Ascending aorta (tissue), 2 donors: Measurements from ENCODE around the gene ITGA7. TPM values are rescaled to one million over a fixed set of nuclear protein-coding genes. Genes with fewer than 3 reads are reported as not detected.
"Not testable (repeated sequence)": the region's sequence is repeated elsewhere in the genome, so short reads cannot be mapped to it uniquely, and the experiment has no call there.

Experiments used
- DNase-seq, 2 donors: peaks; one replicate each; pipeline ENCODE4 v3.0.0-alpha.2; 2019; ENCODE audit warnings: low spot score in 2 of 2
- H3K27ac ChIP-seq, 2 donors: fragments of 200-600 bp; sonication (generic); one replicate each; pipeline ENCODE4 v1.5.1; 2016 to 2017; ENCODE audit warnings: mild to moderate bottlenecking in 1 of 2
- H3K27me3 ChIP-seq: fragments of 200-600 bp; sonication (generic); one replicate; pipeline ENCODE4 v1.5.1; 2017
- H3K36me3 ChIP-seq, 2 donors: fragments of 200-600 bp; sonication (generic); one replicate each; pipeline ENCODE4 v1.5.1; 2016
- H3K4me1 ChIP-seq, 2 donors: fragments of 200-600 bp; sonication (generic); one replicate each; pipeline ENCODE4 v1.5.1; 2016 to 2017; ENCODE audit warnings: mild to moderate bottlenecking in 1 of 2
- H3K4me3 ChIP-seq, 2 donors: fragments of 200-600 bp; sonication (generic); one replicate each; pipeline ENCODE4 v1.5.1; 2016 to 2017; ENCODE audit warnings: mild to moderate bottlenecking in 1 of 2
- H3K9me3 ChIP-seq, 2 donors: fragments of 200-600 bp; sonication (generic); one replicate each; pipeline ENCODE4 v1.5.1; 2016
- intact Hi-C: fragments of 100-400 bp; cut with DNase I; formaldehyde crosslinking; loops from one replicate; pipeline ENCODE4 v1.15.1; 2023
- total RNA-seq: library from RNA; depleted of rRNA; stranded (reverse); fragments of >200 nt; gene quantifications from one replicate; pipeline ENCODE4 v1.1.0, GENCODE V29; 2016
- TF ChIP-seq, protein P1 (sequence below), 3 experiments: fragments of 200-600 bp in 2 of 3; fragments of 450-650 bp in 1 of 3; sonication (generic) in 2 of 3; IDR thresholded peaks; one replicate each; pipeline ENCODE4 v1.5.1; 2016 to 2019; ENCODE audit warnings: antibody characterized with exemption in 3 of 3, mild to moderate bottlenecking in 1 of 3, moderate library complexity in 1 of 3

The ITGA7 gene
- total RNA-seq, 1 donor from 2014 or later, result 246 TPM

DNA sequence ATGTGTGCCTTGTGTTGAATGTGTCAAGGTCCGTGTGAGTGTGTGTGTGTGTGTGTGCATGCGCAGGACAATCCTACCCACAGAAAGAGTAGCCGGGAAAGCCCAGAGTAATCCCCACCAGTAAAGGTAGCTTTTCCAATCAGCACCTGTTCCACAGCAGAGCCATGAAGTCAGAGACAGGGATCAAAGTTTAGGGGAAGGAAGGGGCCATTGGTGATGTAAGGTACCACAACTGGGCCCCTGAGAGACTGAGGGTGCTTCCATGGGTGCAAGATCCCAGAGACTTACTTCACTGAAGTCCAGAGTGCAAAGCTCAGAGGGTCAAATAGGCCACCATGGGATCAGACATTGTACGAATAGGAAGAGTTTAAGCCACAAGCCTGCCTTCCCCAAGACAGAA is 50.5 kb downstream of the ITGA7 start:
- Histone ChIP-seq H3K9me3 (no peaks in the 10 kb centered on the region), H3K4me3 (no peak overlapping the region), H3K27ac (no peak overlapping the region), H3K4me1 (no peaks in the 10 kb centered on the region), H3K27me3 (no peaks in the 10 kb centered on the region), H3K36me3 (no peaks in the 10 kb centered on the region)
- no peak for DNase-seq
- TF ChIP-seq, protein P1, sequence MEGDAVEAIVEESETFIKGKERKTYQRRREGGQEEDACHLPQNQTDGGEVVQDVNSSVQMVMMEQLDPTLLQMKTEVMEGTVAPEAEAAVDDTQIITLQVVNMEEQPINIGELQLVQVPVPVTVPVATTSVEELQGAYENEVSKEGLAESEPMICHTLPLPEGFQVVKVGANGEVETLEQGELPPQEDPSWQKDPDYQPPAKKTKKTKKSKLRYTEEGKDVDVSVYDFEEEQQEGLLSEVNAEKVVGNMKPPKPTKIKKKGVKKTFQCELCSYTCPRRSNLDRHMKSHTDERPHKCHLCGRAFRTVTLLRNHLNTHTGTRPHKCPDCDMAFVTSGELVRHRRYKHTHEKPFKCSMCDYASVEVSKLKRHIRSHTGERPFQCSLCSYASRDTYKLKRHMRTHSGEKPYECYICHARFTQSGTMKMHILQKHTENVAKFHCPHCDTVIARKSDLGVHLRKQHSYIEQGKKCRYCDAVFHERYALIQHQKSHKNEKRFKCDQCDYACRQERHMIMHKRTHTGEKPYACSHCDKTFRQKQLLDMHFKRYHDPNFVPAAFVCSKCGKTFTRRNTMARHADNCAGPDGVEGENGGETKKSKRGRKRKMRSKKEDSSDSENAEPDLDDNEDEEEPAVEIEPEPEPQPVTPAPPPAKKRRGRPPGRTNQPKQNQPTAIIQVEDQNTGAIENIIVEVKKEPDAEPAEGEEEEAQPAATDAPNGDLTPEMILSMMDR (IDR thresholded peaks at IDR 0.05), result no peak
- intact Hi-C loops, result loop anchor here (5.0 to 10.0 kb wide), 2 partner anchors 65 to 158 kb away; partner anchors contain the start of genes ORMDL2, RDH5 and SARNP

DNA sequence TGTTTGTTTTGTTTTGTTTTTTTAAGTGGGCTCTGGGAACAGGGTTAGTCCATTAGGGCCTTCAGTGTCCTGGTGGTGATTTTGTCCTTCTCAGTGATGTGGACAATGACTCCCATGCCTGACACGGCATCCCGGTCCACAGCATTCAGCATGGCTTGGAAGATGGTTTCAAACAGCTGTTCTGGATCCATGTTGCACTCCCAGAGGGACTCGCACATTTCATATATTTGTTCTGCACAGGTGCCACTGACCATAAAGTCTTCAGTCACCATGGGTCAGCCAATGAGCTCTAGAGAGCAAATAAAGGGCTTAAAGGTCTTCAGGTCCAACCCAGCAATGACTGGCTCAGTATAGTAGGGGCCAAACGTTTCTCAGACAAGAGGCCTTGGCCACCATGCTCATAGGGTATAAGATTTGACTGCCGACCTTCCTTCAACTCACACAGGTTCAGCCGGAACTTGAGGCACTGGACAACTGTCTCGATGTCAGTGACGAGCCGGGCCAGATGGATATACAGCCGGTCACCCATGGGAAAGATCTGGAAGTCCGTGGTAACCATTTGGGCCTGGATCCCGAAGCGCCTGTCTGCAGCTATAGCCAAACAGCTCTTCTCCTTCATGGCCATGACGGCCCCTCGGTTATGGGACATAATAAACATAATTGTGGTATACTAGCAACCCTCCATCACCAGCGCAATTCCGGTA is 53.0 kb downstream of the ITGA7 start:
- Histone ChIP-seq H3K36me3 (no peaks in the 10 kb centered on the region), H3K27me3 (no peaks in the 10 kb centered on the region), H3K27ac (no peak overlapping the region), H3K4me3 (no peak overlapping the region), H3K4me1 (no peaks in the 10 kb centered on the region), H3K9me3 (no peaks in the 10 kb centered on the region)
- DNase-seq, result no peak
- TF ChIP-seq, protein P1 (IDR thresholded peaks at IDR 0.05), result no peak
- intact Hi-C loops, result loop anchor here (5.0 to 10.0 kb wide), 2 partner anchors 68 to 160 kb away; partner anchors contain the start of genes ORMDL2, RDH5 and SARNP

DNA sequence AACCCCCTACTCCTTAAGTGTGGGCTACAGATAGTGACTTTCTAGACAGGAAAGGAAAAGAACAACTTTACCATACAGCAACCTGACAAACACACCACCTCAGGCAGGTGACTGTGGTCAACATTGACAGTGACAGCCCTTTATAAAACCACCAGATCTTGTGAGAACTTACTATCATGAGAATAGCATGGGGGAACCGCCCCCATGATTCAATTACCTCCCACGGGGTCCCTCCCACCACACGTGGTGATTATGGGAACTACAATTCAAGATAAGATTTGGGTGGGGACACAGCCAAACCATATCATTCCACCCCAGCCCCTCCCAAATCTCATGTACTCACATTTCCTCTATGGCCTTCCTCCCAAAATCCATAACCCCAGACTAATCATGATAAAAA is 54.7 kb downstream of the ITGA7 start:
- intact Hi-C loops, result loop anchor here (10.0 kb wide), 1 partner anchor 162 kb away; the partner anchor contains the start of genes ORMDL2 and SARNP
- Histone ChIP-seq H3K27ac (no peak overlapping the region), H3K27me3 (no peaks in the 10 kb centered on the region), H3K4me1 (no peaks in the 10 kb centered on the region), H3K4me3 (no peak overlapping the region), H3K9me3 (no peaks in the 10 kb centered on the region), H3K36me3 (no peaks in the 10 kb centered on the region)
- TF ChIP-seq, protein P1 (IDR thresholded peaks at IDR 0.05), result no peak
- DNase-seq, result no peak

- Histone ChIP-seq H3K27me3 (no peaks in the 10 kb centered on the region), H3K36me3 (no peaks in the 10 kb centered on the region), H3K27ac (no peak overlapping the region), H3K4me1 (no peaks in the 10 kb centered on the region), H3K4me3 (no peak overlapping the region), H3K9me3 (no peaks in the 10 kb centered on the region)
- intact Hi-C loops, result loop anchor here (10.0 kb wide), 1 partner anchor 162 kb away; the partner anchor contains the start of genes ORMDL2 and SARNP
- TF ChIP-seq, protein P1 (IDR thresholded peaks at IDR 0.05), result no peak
- no peak for DNase-seq
Measured at GRCh38 chr12:55652352-55652751, 55.4 kb downstream of the ITGA7 start.

DNA sequence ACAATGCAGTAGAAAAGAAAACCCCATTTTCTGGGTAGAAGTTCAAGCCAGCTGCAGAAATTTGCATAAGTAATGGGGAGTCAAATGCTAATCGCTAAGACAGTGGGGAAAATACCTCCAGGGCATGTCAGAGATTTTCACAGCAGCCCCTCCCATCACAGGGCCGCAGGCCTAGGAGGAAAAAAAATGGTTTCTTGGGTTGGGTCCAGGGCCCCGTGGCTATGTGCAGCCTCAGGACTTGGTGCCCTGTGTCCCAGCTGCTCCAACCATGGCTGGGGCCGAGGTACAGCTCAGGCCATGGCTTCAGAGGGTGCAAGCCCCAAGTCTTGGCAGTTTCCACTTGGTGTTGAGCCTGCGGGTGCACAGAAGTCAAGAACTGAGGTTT is 56.4 kb downstream of the ITGA7 start:
- H3K9me3 ChIP-seq, result no peaks in the 10 kb centered on the region
- no peaks in the 10 kb centered on the region for H3K36me3 ChIP-seq
- no peaks in the 10 kb centered on the region for H3K27me3 ChIP-seq
- H3K4me1 ChIP-seq, result peaks cover 0 to 4% of the 10 kb centered on the region in 2 donors
- no peak overlapping the region for H3K4me3 ChIP-seq
- TF ChIP-seq, protein P1 (IDR thresholded peaks at IDR 0.05), result no peak
- no peak for DNase-seq
- intact Hi-C loops, result loop anchor here (10.0 kb wide), 1 partner anchor 164 kb away; the partner anchor contains the start of genes ORMDL2 and SARNP
- H3K27ac ChIP-seq, result no peak overlapping the region

DNA sequence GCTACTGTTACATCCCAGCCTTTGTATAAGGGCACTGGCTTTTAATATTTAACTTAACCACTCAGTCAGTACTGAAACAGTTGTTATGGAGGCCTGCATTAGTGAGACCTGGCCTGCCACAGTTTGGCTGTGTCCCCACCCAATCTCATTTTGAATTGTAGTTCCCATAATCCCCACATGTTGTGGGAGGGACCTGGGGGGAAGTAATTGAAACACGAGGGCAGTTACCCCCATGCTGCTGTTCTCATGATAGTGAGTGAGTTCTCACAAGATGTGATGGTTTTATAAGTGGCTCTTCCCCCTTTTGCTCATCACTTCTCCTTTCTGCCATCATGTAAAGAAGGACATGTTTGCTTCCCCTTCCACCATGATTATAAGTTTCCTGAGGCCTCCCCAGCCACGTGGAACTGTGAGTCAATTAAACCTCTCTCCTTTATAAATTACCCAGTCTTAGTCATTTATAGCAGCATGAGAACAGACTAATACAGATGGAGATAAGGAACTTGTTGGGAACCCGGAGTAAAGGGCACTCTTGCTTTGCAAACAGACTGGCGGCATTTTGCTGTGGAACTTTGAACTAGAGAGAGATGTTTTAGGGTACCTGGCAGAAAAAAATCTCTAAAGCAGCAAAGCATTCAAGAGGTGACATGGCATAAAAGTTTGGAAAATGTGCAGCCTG is 56.9 kb downstream of the ITGA7 start:
- not testable (repeated sequence) for H3K27me3 ChIP-seq, H3K36me3 ChIP-seq, H3K27ac ChIP-seq, H3K4me3 ChIP-seq, DNase-seq, H3K9me3 ChIP-seq, H3K4me1 ChIP-seq
- intact Hi-C loops, result loop anchor here (10.0 kb wide), 1 partner anchor 164 kb away; the partner anchor contains the start of genes ORMDL2 and SARNP
